SK-N-SH (cell line): Measurements from ENCODE around the gene KCNS1. TPM values are rescaled to one million over a fixed set of nuclear protein-coding genes. Genes with fewer than 3 reads are reported as not detected.

Experiments used
- CTCF ChIA-PET: fragments of 300-600, 350-600 bp; formaldehyde crosslinking; extraction: SDS; loops from one replicate; lab custom pipeline; 2021; lab: Yijun Ruan, JAX
- POLR2A ChIA-PET: fragments of 350-600 bp; sonication (Branson Sonifier 250); formaldehyde crosslinking; extraction: SDS; loops from one replicate; lab custom pipeline; 2020; ENCODE audit warnings: antibody characterized with exemption, inconsistent platforms; lab: Yijun Ruan, JAX
- DNase-seq: peaks from one replicate; pipeline ENCODE4 v3.0.0; 2012
- H2AFZ ChIP-seq: fragments of 200-600 bp; sonication (generic); 2 replicates; pipeline ENCODE4 v1.8.1; 2016; ENCODE audit warnings: antibody characterized with exemption, mild to moderate bottlenecking, low read depth
- H3F3A ChIP-seq: fragments of 200-600 bp; sonication (generic); replicated peaks from 2 replicates; pipeline ENCODE3; 2016; ENCODE audit warnings: antibody characterized with exemption, mild to moderate bottlenecking; ENCODE audit not compliant: insufficient read depth
- H3K27ac ChIP-seq, 2 experiments: fragments of 200-500 bp in 1 of 2; fragments of 200-600 bp in 1 of 2; sonication (Bioruptor generic) in 1 of 2; sonication (generic), shearing (Covaris generic) in 1 of 2; 2 replicates each; pipeline versions ENCODE4 v1.5.1 to v1.6.1; 2014 to 2016; ENCODE audit warnings: low read depth in 2 of 2, inconsistent platforms in 1 of 2, low read length in 1 of 2, mild to moderate bottlenecking in 1 of 2, mixed read lengths in 1 of 2
- H3K27me3 ChIP-seq: fragments of 200-600 bp; sonication (generic), shearing (Covaris generic); 2 replicates; pipeline ENCODE4 v1.6.1; 2016; ENCODE audit warnings: mixed run types; ENCODE audit not compliant: insufficient read depth
- H3K36me3 ChIP-seq, 2 experiments: fragments of 200-500 bp in 1 of 2; fragments of 200-600 bp in 1 of 2; sonication (Bioruptor generic) in 1 of 2; sonication (generic) in 1 of 2; replicated peaks in 1 of 2; 2 replicates each; pipeline versions ENCODE3 to v1.5.1; 2014 to 2016; ENCODE audit warnings: low read length in 1 of 2, mild to moderate bottlenecking in 1 of 2; ENCODE audit not compliant: insufficient read depth in 2 of 2, control insufficient read depth in 1 of 2
- H3K4me1 ChIP-seq, 2 experiments: fragments of 200-500 bp in 1 of 2; fragments of 200-600 bp in 1 of 2; sonication (Bioruptor generic) in 1 of 2; sonication (generic), shearing (Covaris generic) in 1 of 2; 2 replicates each; pipeline versions ENCODE4 v1.5.1 to v1.6.1; 2014 to 2016; ENCODE audit warnings: low read depth in 1 of 2, low read length in 1 of 2, mixed run types in 1 of 2; ENCODE audit not compliant: insufficient read depth in 2 of 2, control insufficient read depth in 1 of 2
- H3K4me2 ChIP-seq: fragments of 200-600 bp; sonication (generic), shearing (Covaris generic); 2 replicates; pipeline ENCODE4 v1.6.1; 2017; ENCODE audit warnings: mixed run types
- H3K4me3 ChIP-seq, 2 experiments: fragments of 200-500 bp in 1 of 2; fragments of 200-600 bp in 1 of 2; sonication (Bioruptor generic) in 1 of 2; sonication (generic), shearing (Covaris generic) in 1 of 2; 2 replicates each; pipeline versions ENCODE4 v1.5.1 to v1.8.1; 2014 to 2016; ENCODE audit warnings: low read depth in 2 of 2, inconsistent platforms in 1 of 2, low read length in 1 of 2, mild to moderate bottlenecking in 1 of 2, mixed read lengths in 1 of 2, moderate library complexity in 1 of 2
- H3K79me2 ChIP-seq: fragments of 200-600 bp; sonication (generic); 2 replicates; pipeline ENCODE4 v1.8.1; 2017; ENCODE audit warnings: mild to moderate bottlenecking; ENCODE audit not compliant: insufficient read depth
- H3K9ac ChIP-seq: fragments of 200-600 bp; sonication (generic); 2 replicates; pipeline ENCODE4 v1.6.1; 2017; ENCODE audit warnings: mixed run types
- H3K9me2 ChIP-seq: fragments of 200-600 bp; sonication (generic); 2 replicates; pipeline ENCODE4 v1.6.1; 2017; ENCODE audit warnings: mixed run types
- H3K9me3 ChIP-seq: fragments of 200-600 bp; sonication (generic); 2 replicates; pipeline ENCODE4 v1.6.1; 2017; ENCODE audit warnings: mixed run types, mild to moderate bottlenecking, moderate library complexity
- H4K20me1 ChIP-seq: fragments of 200-600 bp; sonication (generic); 2 replicates; pipeline ENCODE4 v1.6.1; 2017; ENCODE audit warnings: mild to moderate bottlenecking, mixed run types; ENCODE audit not compliant: insufficient read depth
- CHD2 ChIP-seq: fragments of 150-350 bp; IDR thresholded peaks from 2 replicates; pipeline ENCODE4 v1.6.1; 2018; ENCODE audit warnings: low read length; ENCODE audit not compliant: partially characterized antibody
- EP300 ChIP-seq, 2 experiments: IDR thresholded peaks; 2 replicates each; pipeline versions ENCODE4 v1.4.0 to v1.6.1; 2012; ENCODE audit warnings: borderline replicate concordance in 1 of 2, low read depth in 1 of 2, low read length in 1 of 2
- FOSL2 ChIP-seq: IDR thresholded peaks from 2 replicates; pipeline ENCODE4 v1.4.0; 2012; ENCODE audit warnings: low read depth, mild to moderate bottlenecking, moderate library complexity, borderline replicate concordance
- FOXM1 ChIP-seq: IDR thresholded peaks from 2 replicates; pipeline ENCODE4 v1.4.0; 2012; ENCODE audit warnings: low read depth, mild to moderate bottlenecking
- GATA2 ChIP-seq: sonication (generic); formaldehyde crosslinking; IDR thresholded peaks from 2 replicates; pipeline ENCODE4 v1.5.0; 2020; ENCODE audit warnings: mild to moderate bottlenecking, missing genetic modification reagents
- MXI1 ChIP-seq: IDR thresholded peaks from 2 replicates; pipeline ENCODE4 v1.6.1; 2012; ENCODE audit warnings: mild to moderate bottlenecking, low read depth, low read length, improper control_type of control experiment
- POLR2AphosphoS5 ChIP-seq: IDR thresholded peaks from 2 replicates; pipeline ENCODE4 v1.6.1; 2012; ENCODE audit warnings: low read depth, low read length
- RAD21 ChIP-seq: IDR thresholded peaks from 2 replicates; pipeline ENCODE4 v1.6.1; 2012; ENCODE audit warnings: mild to moderate bottlenecking, low read length
- SMC3 ChIP-seq: IDR thresholded peaks from 2 replicates; pipeline ENCODE4 v1.6.1; 2012; ENCODE audit warnings: low read depth, low read length, improper control_type of control experiment
- TEAD4 ChIP-seq: IDR thresholded peaks from 2 replicates; pipeline ENCODE4 v1.4.0; 2012; ENCODE audit warnings: mild to moderate bottlenecking, borderline replicate concordance; ENCODE audit not compliant: insufficient read depth
- WGBS: methylation state at CpG from one replicate; pipeline ENCODE4 v1.1.6; 2017; ENCODE audit warnings: low lambda C conversion rate; 5-methylcytosine and 5-hydroxymethylcytosine counted together
- polyA plus RNA-seq, 3 experiments: library from polyadenylated mRNA; depleted of rRNA; stranded (reverse); fragments of >200 nt; gene quantifications; 2 replicates each; pipeline ENCODE4 v1.2.3, GENCODE V29; 2012
- TF ChIP-seq, protein P1 (sequence below): IDR thresholded peaks from 2 replicates; pipeline ENCODE4; 2012
- TF ChIP-seq, protein P2 (sequence below): IDR thresholded peaks from 2 replicates; pipeline ENCODE4 v1.4.0; 2012; ENCODE audit warnings: low read depth
- TF ChIP-seq, protein P3 (sequence below): IDR thresholded peaks from 2 replicates; pipeline ENCODE4 v1.6.1; 2012; ENCODE audit warnings: mild to moderate bottlenecking, low read depth, low read length, moderate library complexity

KCNS1 gene
- polyA plus RNA-seq, 1 of the 3 experiments (the other 2 are of a cell fraction) = 0.07 TPM

DNA sequence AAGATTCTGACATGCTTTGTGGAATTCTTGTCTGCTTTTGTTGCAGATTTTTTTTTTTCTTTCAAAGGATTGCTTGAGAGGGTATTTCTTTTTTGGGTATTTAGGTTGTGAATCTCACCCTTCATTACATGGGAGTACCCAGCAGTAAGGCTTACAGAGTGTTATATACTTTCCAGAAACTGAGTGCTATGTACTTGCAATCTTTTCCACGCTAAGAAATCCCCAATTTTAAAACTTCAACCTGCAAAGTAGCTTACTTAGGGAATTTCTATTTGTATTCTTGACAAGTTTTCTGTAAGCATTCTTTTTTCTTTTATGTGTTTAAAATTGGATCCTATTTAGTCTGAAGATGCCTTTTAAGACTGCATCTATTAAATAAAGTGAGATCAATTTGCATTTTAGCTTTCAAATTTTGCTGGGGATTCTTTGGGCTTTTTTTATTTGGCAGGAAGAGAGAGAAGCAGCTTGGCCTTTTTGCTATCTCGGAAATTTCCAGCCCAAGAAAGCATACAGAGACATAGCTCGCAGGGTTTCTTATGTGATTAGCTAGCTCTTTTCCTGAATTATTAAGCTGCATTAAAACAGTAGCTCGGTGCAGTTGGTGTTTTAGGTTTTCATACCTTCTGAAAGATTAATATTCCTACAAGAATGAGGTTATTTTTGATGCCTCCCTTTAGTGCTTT is 42.6 kb downstream of the KCNS1 start:
- H2AFZ ChIP-seq = no peak overlapping the region
- no peak overlapping the region for H3K9ac ChIP-seq
- H3K79me2 ChIP-seq = no peaks in the 10 kb centered on the region
- no peaks in the 10 kb centered on the region for H3K9me2 ChIP-seq
- H3K4me3 ChIP-seq = no peak overlapping the region
- no peak overlapping the region for H3K4me2 ChIP-seq
- no peaks in the 10 kb centered on the region for H3K9me3 ChIP-seq
- peaks cover 8 to 10% of the 10 kb centered on the region in 2 experiments for H3K36me3 ChIP-seq
- TF ChIP-seq EP300 (IDR thresholded peaks at IDR 0.05; ENCODE audit: borderline replicate concordance in 1 of 2, low read depth in 1 of 2, low read length in 1 of 2) = no peak
- TF ChIP-seq FOXM1 = no peak
- no peak for TF ChIP-seq GATA2
- no peak for TF ChIP-seq TEAD4
- H3K27me3 ChIP-seq = no peaks in the 10 kb centered on the region
- POLR2A ChIA-PET = no interaction called here
- CTCF ChIA-PET = interaction anchor here (2.9 kb wide), 1 partner anchor 37 kb away, joined by 8 read pairs; no protein-coding TSS in a partner anchor
- peaks cover 26% of the 10 kb centered on the region for H3F3A ChIP-seq
- no peak for DNase-seq
- 93% methylated on average over 4 of the region's 4 CpGs for WGBS
- H4K20me1 ChIP-seq = no peaks in the 10 kb centered on the region
- peaks cover 3 to 20% of the 10 kb centered on the region in 2 experiments; a peak in 3 of 4 replicates for H3K4me1 ChIP-seq
- 0 out of 4 replicates have a peak overlapping the region, but pooled peaks of 1 of the 2 experiments have one; percentile 14 for H3K27ac ChIP-seq

DNA sequence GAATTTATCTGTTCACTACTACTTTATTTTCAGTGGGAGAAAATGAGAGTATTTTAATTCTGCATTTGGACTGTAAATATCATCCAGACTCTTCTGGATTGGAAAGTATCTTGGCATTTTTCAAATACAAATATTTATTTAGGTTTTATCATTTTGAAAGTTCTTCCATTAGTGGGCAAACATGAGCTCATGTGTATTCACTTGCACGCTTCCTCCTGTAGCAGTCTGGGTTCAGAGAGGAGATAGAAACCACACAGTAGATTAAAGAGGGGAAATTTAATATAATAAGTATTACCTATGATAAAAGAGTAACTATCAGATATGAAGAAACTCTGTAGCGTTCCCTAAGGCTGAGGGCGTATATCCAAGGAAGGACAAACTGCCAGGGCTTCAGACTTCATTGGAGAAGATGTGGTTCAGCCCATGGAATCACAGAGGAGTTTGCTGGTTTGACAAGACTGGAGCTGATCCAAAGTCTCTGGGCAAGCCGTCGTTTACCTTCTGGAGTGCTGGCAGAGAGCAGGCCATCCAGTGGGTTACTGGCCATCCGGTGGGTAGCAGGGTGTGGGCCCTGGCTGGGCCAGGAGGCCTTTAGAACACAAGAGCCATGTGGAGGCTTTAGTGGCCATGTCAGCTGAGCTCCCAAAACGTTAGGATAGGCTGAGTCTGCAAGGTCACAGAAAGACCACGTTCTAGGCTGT is 44.3 kb downstream of the KCNS1 start:
- no peak for TF ChIP-seq MXI1
- TF ChIP-seq FOSL2 = no peak
- TF ChIP-seq POLR2AphosphoS5 = no peak
- no peak for TF ChIP-seq RAD21
- TF ChIP-seq, protein P1, sequence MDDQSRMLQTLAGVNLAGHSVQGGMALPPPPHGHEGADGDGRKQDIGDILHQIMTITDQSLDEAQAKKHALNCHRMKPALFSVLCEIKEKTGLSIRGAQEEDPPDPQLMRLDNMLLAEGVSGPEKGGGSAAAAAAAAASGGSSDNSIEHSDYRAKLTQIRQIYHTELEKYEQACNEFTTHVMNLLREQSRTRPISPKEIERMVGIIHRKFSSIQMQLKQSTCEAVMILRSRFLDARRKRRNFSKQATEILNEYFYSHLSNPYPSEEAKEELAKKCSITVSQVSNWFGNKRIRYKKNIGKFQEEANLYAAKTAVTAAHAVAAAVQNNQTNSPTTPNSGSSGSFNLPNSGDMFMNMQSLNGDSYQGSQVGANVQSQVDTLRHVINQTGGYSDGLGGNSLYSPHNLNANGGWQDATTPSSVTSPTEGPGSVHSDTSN = no peak
- TF ChIP-seq SMC3 = no peak
- TF ChIP-seq, protein P2, sequence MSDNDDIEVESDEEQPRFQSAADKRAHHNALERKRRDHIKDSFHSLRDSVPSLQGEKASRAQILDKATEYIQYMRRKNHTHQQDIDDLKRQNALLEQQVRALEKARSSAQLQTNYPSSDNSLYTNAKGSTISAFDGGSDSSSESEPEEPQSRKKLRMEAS = no peak
- TF ChIP-seq, protein P3, sequence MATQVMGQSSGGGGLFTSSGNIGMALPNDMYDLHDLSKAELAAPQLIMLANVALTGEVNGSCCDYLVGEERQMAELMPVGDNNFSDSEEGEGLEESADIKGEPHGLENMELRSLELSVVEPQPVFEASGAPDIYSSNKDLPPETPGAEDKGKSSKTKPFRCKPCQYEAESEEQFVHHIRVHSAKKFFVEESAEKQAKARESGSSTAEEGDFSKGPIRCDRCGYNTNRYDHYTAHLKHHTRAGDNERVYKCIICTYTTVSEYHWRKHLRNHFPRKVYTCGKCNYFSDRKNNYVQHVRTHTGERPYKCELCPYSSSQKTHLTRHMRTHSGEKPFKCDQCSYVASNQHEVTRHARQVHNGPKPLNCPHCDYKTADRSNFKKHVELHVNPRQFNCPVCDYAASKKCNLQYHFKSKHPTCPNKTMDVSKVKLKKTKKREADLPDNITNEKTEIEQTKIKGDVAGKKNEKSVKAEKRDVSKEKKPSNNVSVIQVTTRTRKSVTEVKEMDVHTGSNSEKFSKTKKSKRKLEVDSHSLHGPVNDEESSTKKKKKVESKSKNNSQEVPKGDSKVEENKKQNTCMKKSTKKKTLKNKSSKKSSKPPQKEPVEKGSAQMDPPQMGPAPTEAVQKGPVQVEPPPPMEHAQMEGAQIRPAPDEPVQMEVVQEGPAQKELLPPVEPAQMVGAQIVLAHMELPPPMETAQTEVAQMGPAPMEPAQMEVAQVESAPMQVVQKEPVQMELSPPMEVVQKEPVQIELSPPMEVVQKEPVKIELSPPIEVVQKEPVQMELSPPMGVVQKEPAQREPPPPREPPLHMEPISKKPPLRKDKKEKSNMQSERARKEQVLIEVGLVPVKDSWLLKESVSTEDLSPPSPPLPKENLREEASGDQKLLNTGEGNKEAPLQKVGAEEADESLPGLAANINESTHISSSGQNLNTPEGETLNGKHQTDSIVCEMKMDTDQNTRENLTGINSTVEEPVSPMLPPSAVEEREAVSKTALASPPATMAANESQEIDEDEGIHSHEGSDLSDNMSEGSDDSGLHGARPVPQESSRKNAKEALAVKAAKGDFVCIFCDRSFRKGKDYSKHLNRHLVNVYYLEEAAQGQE = no peak
- TF ChIP-seq CHD2 = no peak
- no peaks in the 10 kb centered on the region for H3K27me3 ChIP-seq
- no peaks in the 10 kb centered on the region for H3K9me2 ChIP-seq
- POLR2A ChIA-PET = no interaction called here
- H3K9ac ChIP-seq = no peak overlapping the region
- peaks cover 3 to 34% of the 10 kb centered on the region in 2 experiments; a peak in 3 of 4 replicates for H3K4me1 ChIP-seq
- peaks cover 5% of the 10 kb centered on the region; the same call in 1 of the 2 replicates for H3K79me2 ChIP-seq
- H3K9me3 ChIP-seq = no peaks in the 10 kb centered on the region
- H3K4me2 ChIP-seq = no peak overlapping the region
- H3K36me3 ChIP-seq = peaks cover 7 to 8% of the 10 kb centered on the region in 2 experiments
- no peak overlapping the region for H3K4me3 ChIP-seq
- CTCF ChIA-PET = interaction anchor here (2.9 to 5.1 kb wide), 2 partner anchors 12 to 39 kb away, joined by 8 to 50 read pairs; no protein-coding TSS in a partner anchor
- H2AFZ ChIP-seq = no peak overlapping the region
- H3F3A ChIP-seq = peaks cover 37% of the 10 kb centered on the region
- 95% methylated on average over 7 of the region's 8 CpGs for WGBS
- no peak for DNase-seq
- H4K20me1 ChIP-seq = no peaks in the 10 kb centered on the region
- H3K27ac ChIP-seq = no peak overlapping the region
